Astrocyte (in vitro differentiated cells and primary cell): ENCODE data around the gene IQCN.

Experiments used
- EZH2 ChIP-seq: IDR thresholded peaks from 2 replicates; pipeline ENCODE4 v1.6.1; 2012; ENCODE audit warnings: mild to moderate bottlenecking, low read length, inconsistent platforms; ENCODE audit not compliant: insufficient read depth
- TF ChIP-seq, protein P1 (sequence below): IDR thresholded peaks from 2 replicates; pipeline ENCODE4 v1.5.1; 2011; ENCODE audit warnings: low read depth, mild to moderate bottlenecking, inconsistent platforms, low read length, moderate library complexity; ENCODE audit not compliant: insufficient read depth

DNA sequence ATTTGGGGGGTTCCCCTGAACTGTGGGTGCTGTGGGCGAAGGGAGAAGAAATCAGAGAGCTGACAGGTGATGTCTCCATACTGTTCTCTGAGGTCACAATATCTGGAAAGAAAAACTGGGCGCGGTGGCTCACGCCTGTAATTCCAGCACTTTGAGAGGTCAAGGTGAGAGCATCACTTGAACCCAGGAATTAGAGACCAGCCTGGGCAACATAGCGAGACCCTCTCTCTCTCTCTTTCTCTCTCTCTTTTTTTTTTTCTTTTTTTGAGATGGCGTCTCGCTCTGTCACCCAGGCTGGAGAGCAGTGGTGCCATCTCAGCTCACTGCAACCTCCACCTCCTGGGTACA lies 21.9 kb downstream of the IQCN start:
- TF ChIP-seq, protein P1, sequence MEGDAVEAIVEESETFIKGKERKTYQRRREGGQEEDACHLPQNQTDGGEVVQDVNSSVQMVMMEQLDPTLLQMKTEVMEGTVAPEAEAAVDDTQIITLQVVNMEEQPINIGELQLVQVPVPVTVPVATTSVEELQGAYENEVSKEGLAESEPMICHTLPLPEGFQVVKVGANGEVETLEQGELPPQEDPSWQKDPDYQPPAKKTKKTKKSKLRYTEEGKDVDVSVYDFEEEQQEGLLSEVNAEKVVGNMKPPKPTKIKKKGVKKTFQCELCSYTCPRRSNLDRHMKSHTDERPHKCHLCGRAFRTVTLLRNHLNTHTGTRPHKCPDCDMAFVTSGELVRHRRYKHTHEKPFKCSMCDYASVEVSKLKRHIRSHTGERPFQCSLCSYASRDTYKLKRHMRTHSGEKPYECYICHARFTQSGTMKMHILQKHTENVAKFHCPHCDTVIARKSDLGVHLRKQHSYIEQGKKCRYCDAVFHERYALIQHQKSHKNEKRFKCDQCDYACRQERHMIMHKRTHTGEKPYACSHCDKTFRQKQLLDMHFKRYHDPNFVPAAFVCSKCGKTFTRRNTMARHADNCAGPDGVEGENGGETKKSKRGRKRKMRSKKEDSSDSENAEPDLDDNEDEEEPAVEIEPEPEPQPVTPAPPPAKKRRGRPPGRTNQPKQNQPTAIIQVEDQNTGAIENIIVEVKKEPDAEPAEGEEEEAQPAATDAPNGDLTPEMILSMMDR: no peak
- TF ChIP-seq EZH2: no peak
